ENCODE measurements around the gene FMC1.

- TF ChIP-seq EZH2 (IDR thresholded peaks at IDR 0.05; ENCODE audit: insufficient read depth, poor library complexity, severe bottlenecking) (no peak), EZH2phosphoT487 (IDR thresholded peaks at IDR 0.05; ENCODE audit: insufficient read depth, low read depth) (no peak)
These were observed 8.3 kb upstream of the FMC1 start for GRCh38 chr7:139332697-139333359.

All from GM23248 (cell line).